HUES6 (cell line): ENCODE data around the gene MXRA8.
"Not testable (repeated sequence)": the region's sequence is repeated elsewhere in the genome, so short reads cannot be mapped to it uniquely, and the experiment has no call there.

Experiments
- H3K27ac ChIP-seq: 2 replicates; pipeline ENCODE4 v1.7.0; 2013; ENCODE audit warnings: low read depth, mild to moderate bottlenecking, low read length, inconsistent platforms
- H3K27me3 ChIP-seq: 2 replicates; pipeline ENCODE4 v1.6.1; 2013; ENCODE audit warnings: low read length; ENCODE audit not compliant: control insufficient read depth, insufficient read depth
- H3K36me3 ChIP-seq: 2 replicates; pipeline ENCODE4 v1.6.1; 2013; ENCODE audit warnings: low read length; ENCODE audit not compliant: control insufficient read depth, insufficient read depth
- H3K4me1 ChIP-seq: 2 replicates; pipeline ENCODE4 v1.6.1; 2013; ENCODE audit warnings: low read length; ENCODE audit not compliant: control insufficient read depth, insufficient read depth
- H3K4me3 ChIP-seq: 2 replicates; pipeline ENCODE4 v1.5.1; 2013; ENCODE audit warnings: low read depth, low read length
- H3K9ac ChIP-seq: one replicate; pipeline ENCODE4 v1.6.1; 2013; ENCODE audit warnings: mild to moderate bottlenecking, low read length
- H3K9me3 ChIP-seq: 2 replicates; pipeline ENCODE4 v1.6.1; 2013; ENCODE audit warnings: low read depth, low read length; ENCODE audit not compliant: control insufficient read depth, insufficient read depth

The MXRA8 gene

GRCh38 chr1:1387098-1388077 lies 29.0 kb upstream of the MXRA8 start:
- peaks cover 78% of the 10 kb centered on the region for H3K36me3 ChIP-seq
- no peaks in the 10 kb centered on the region for H3K4me1 ChIP-seq
- no peak overlapping the region for H3K27ac ChIP-seq
- no peaks in the 10 kb centered on the region for H3K9me3 ChIP-seq
- no peaks in the 10 kb centered on the region for H3K27me3 ChIP-seq
- H3K4me3 ChIP-seq, result no peak overlapping the region
- no peak overlapping the region for H3K9ac ChIP-seq

- Histone ChIP-seq H3K9ac (no peak overlapping the region), H3K9me3 (no peaks in the 10 kb centered on the region), H3K36me3 (peaks cover 64% of the 10 kb centered on the region), H3K4me1 (no peaks in the 10 kb centered on the region), H3K4me3 (no peak overlapping the region), H3K27me3 (no peaks in the 10 kb centered on the region), H3K27ac (no peak overlapping the region)
These were observed 27.6 kb upstream of the MXRA8 start for GRCh38 chr1:1385931-1386330.

DNA sequence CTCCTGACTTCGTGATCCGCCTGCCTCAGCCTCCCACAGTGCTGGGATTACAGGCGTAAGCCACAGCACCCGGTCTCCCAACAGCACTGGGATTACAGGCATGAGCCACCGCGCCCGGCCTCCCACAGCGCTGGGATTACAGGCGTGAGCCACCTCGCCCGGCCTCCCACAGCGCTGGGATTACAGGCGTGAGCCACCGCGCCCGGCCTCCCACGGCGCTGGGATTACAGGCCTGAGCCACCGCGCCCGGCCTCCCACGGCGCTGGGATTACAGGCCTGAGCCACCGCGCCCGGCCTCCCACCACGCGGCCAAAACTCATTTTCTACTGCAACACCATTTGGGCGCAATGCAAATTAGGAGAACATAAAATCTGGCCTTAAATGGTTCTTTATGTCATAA lies 27.0 kb upstream of the MXRA8 start:
- peaks cover 58% of the 10 kb centered on the region for H3K36me3 ChIP-seq
- H3K27ac ChIP-seq, H3K9ac ChIP-seq, H3K27me3 ChIP-seq, H3K9me3 ChIP-seq, H3K4me1 ChIP-seq, H3K4me3 ChIP-seq: not testable (repeated sequence)

GRCh38 chr1:1381294-1381693 lies 22.9 kb upstream of the MXRA8 start:
- H3K36me3 ChIP-seq, result peaks cover 17% of the 10 kb centered on the region
- H3K27me3 ChIP-seq, result no peaks in the 10 kb centered on the region
- H3K4me3 ChIP-seq, result no peak overlapping the region
- no peaks in the 10 kb centered on the region for H3K9me3 ChIP-seq
- no peak overlapping the region for H3K9ac ChIP-seq
- 0 out of 2 replicates have a peak, but pooled peaks cover under 1% of the 10 kb centered on the region for H3K4me1 ChIP-seq
- H3K27ac ChIP-seq, result no peak overlapping the region

DNA sequence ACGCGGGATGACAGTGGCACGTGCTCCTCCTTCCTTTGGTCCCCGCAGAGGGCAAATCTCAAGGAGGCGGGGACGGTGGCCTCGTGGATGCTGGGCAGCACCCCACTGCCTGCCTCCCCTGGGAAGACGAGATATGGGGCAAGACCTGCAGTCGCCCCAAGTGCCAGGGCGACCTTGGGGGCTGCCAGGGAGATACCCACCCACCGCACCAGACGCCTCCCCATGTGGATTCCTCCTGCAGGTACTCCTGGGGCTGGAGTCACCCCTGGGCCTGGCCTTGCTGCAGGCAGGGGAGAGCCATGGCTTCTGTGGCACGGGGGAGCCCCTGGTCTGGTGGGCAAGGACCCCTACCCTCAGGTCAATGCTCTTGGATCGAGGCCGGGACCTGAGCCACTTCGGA lies 22.5 kb upstream of the MXRA8 start:
- Histone ChIP-seq H3K27ac (no peak overlapping the region), H3K27me3 (no peaks in the 10 kb centered on the region), H3K4me1 (0 out of 2 replicates have a peak, but pooled peaks cover 4% of the 10 kb centered on the region), H3K4me3 (no peak overlapping the region), H3K9ac (no peak overlapping the region), H3K9me3 (no peaks in the 10 kb centered on the region), H3K36me3 (peaks cover 13% of the 10 kb centered on the region)

DNA sequence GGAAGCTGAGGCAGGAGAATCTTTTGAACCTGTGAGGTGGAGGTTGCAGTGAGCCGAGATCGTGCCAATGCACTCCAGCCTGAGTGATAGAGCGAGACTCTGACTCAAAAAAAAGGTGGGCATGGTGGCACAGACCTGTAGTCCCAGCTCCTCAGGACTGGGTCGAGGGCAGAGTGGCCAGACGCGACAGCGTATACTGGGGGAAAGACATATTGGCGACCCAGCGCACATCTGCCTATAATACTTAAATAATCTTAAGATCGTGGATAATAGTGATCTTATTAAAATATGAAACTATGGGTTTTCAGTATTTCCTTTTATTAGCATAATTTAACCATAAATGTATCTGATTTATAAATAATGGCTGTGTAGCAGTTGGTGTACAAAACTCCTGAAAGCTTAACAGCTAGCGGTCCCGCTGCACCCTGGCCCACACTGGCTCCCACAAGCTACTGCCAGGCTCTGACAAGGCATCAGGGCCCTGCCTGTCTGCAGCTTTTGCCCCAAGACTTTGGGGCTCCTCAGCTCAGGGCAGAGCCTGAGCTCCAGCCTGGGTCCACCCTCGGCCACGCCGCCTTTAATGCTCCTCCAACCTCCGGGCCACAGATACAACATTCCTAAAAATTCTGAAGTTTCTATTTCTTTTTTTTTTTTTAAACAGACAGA lies 19.3 kb upstream of the MXRA8 start:
- H3K9me3 ChIP-seq, result no peaks in the 10 kb centered on the region
- H3K9ac ChIP-seq, result no peak overlapping the region
- no peaks in the 10 kb centered on the region for H3K27me3 ChIP-seq
- no peak overlapping the region for H3K27ac ChIP-seq
- H3K36me3 ChIP-seq, result peaks cover 11% of the 10 kb centered on the region
- H3K4me3 ChIP-seq, result no peak overlapping the region
- peaks cover 9% of the 10 kb centered on the region; the same call in 1 of the 2 replicates for H3K4me1 ChIP-seq

- Histone ChIP-seq H3K27ac (no peak overlapping the region), H3K9ac (no peak overlapping the region)
These were observed 18.3 kb upstream of the MXRA8 start for GRCh38 chr1:1376551-1377226.

DNA sequence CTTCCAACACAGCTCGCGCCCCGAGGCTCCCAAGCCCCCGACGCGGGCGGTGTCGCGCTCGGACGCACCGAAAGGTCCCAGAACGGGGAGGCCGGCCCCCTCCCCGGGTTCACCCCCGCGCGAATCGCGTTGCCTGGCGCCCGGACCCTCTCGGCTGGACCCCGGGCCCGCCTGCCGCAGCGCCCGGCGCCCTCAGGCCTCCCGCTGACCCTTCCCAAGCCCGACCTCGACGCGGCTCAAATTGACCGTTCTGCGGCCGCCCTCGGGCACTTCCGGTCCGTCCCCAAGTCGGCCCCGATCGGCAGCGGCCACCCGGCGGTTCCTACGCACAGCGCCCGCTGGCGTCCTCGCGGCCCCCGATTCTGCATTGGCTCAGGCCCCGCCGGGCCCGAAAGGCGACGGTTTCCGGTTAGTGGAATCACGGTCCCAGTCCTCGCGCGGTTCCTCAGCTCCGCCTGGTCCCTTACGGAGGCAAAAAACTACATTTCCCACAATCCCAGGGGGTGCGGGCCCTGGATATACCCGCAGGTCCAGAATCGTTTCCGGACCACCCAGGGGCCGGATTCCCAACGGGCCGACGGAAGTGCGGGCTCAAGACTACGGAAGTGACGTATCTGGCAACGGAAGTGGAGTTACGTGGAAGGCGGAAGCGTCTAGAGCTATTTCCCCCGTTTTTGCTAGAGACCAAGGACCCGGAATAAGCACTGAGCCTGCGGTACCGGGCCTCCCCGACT lies 16.7 kb upstream of the MXRA8 start, which contains the start of gene AURKAIP1:
TSS of gene AURKAIP1 (minus strand) at position 279 of the 734 bp plus-strand sequence. CDS start 451 bp downstream, outside the sequence.
- Histone ChIP-seq H3K27me3 (no peaks in the 10 kb centered on the region), H3K9ac (peak within 1 kb of the TSS; percentile 88), H3K9me3 (no peaks in the 10 kb centered on the region), H3K27ac (peak within 1 kb of the TSS; percentile 85), H3K4me3 (peak within 1 kb of the TSS; percentile 85), H3K4me1 (peaks cover 9% of the 10 kb centered on the region; the same call in 1 of the 2 replicates), H3K36me3 (peaks cover 18% of the 10 kb centered on the region)

More at GRCh38 chr1:1376551-1377226, 18.3 kb upstream of the MXRA8 start:
- Histone ChIP-seq H3K4me1 (peaks cover 9% of the 10 kb centered on the region; the same call in 1 of the 2 replicates), H3K36me3 (peaks cover 13% of the 10 kb centered on the region), H3K9me3 (no peaks in the 10 kb centered on the region), H3K27me3 (no peaks in the 10 kb centered on the region), H3K4me3 (no peak overlapping the region)

DNA sequence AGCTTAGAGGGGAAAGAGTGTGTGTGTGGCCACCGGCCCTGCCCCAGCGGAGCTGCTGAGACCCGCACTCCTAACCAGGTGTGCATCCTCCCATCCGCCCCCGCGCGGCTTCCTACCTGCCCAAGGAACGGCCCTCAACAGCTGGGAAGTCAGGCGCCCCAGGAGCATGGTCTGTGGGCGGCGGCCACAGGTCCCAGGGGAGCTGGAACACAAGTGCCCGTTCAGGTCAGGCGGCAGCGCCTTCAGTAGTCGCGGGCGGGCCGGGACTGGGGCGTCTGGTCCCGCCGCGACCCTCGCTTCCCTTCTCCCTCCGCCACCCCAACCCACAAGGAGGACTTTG lies 16.2 kb upstream of the MXRA8 start:
- peaks cover 9% of the 10 kb centered on the region; the same call in 1 of the 2 replicates for H3K4me1 ChIP-seq
- H3K27me3 ChIP-seq, result no peaks in the 10 kb centered on the region

DNA sequence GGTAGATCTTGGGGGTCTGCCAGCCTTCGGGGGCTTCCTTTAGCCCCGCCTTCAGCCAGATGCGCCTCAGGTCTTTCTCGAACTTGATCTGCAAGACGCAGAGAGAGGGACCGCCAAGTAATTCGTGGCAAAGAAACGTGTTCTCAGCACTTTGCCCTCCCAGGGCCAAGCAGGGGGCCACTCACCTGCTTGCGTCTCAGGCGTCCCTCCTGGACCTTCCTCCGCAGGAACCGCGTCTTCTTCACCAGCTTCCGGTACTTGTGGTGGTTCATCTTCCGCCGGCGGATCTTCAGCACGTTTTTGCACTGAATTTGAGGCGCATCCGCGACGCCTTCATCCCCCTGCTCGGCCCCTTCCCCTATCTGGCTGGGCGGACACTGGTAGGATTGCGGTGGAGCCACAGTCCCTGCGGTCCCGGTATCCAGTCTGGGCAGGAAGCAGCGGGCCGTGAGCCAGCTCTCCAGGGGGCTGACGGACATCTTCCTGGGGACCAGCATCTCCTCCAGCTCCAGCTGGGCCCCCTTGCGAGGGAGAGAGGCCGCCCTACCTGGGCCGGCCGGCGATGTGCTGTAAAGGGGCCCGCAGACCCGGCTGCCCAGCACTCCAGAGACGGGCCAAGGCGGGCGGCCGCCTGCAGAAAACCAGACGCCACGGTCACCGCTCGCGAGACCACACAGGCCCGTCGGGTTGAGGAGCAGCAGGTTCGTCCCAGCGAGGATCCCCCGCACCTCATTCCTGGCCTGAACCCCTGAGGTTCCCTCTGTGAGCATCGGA lies 15.6 kb upstream of the MXRA8 start:
- Histone ChIP-seq H3K9ac (peak overlapping the region; percentile 88), H3K27ac (no peak overlapping the region), H3K9me3 (no peaks in the 10 kb centered on the region), H3K4me3 (peak overlapping the region; percentile 85), H3K4me1 (peaks cover 9% of the 10 kb centered on the region; the same call in 1 of the 2 replicates), H3K27me3 (no peaks in the 10 kb centered on the region), H3K36me3 (peaks cover 18% of the 10 kb centered on the region)

More for the DNA sequence above, 16.2 kb upstream of the MXRA8 start:
- Histone ChIP-seq H3K27ac (peak overlapping the region; percentile 85), H3K36me3 (peaks cover 18% of the 10 kb centered on the region), H3K9me3 (no peaks in the 10 kb centered on the region), H3K9ac (peak overlapping the region; percentile 88), H3K4me3 (peak overlapping the region; percentile 85)
